Thyroid gland (tissue), 4 donors: ENCODE results near the gene PKNOX2. TPM values are rescaled to one million over a fixed set of nuclear protein-coding genes. Genes with fewer than 3 reads are reported as not detected.
A peak's percentile ranks its signal among the peaks of the same experiment; 100 is the strongest.

Experiments
- DNase-seq, 2 donors: peaks; one replicate each; pipeline ENCODE4 v3.0.0-alpha.2; 2019
- H3K27ac ChIP-seq, 3 donors: fragments of 200-600 bp; sonication (generic); 1 replicate in 2 of 3; 2 replicates in 1 of 3; pipeline ENCODE4 v1.5.1; 2016 to 2019; ENCODE audit warnings: mild to moderate bottlenecking in 1 of 3, moderate library complexity in 1 of 3
- H3K27me3 ChIP-seq: fragments of 200-600 bp; sonication (generic); one replicate; pipeline ENCODE4 v1.5.1; 2019
- H3K36me3 ChIP-seq, 2 donors: fragments of 200-600 bp; sonication (generic); one replicate each; pipeline ENCODE4 v1.5.1; 2016 to 2019
- H3K4me1 ChIP-seq, 2 donors: fragments of 200-600 bp; sonication (generic); one replicate each; pipeline ENCODE4 v1.5.1; 2017 to 2019
- H3K4me3 ChIP-seq, 3 donors: fragments of 200-600 bp; sonication (generic); replicated peaks in 1 of 3; 1 replicate in 2 of 3; 2 replicates in 1 of 3; pipeline ENCODE4 v1.5.1; 2016; ENCODE audit warnings: mild to moderate bottlenecking in 1 of 3
- H3K9me3 ChIP-seq: fragments of 200-600 bp; sonication (generic); one replicate; pipeline ENCODE4 v1.5.1; 2017
- CTCF ChIP-seq, 6 experiments: fragments of 200-600 bp in 3 of 6; fragments of 450-650 bp in 3 of 6; sonication (generic) in 3 of 6; IDR thresholded peaks; one replicate each; pipeline ENCODE4 v1.5.1; 2016 to 2019; ENCODE audit warnings: antibody characterized with exemption in 6 of 6, mild to moderate bottlenecking in 2 of 6, inconsistent platforms in 1 of 6, moderate library complexity in 1 of 6
- POLR2A ChIP-seq, 2 donors: fragments of 450-650 bp; IDR thresholded peaks; one replicate each; pipeline ENCODE4 v1.6.1; 2017; ENCODE audit warnings: antibody characterized with exemption in 2 of 2, mild to moderate bottlenecking in 2 of 2, moderate library complexity in 1 of 2
- WGBS, 2 donors: methylation state at CpG; one replicate each; pipeline ENCODE4 v1.1.5; 2017; 5-methylcytosine and 5-hydroxymethylcytosine counted together
- intact Hi-C: fragments of 100-400 bp; cut with DNase I; formaldehyde crosslinking; loops from one replicate; pipeline ENCODE4 v1.15.1; 2023
- total RNA-seq, 4 donors: library from RNA; depleted of rRNA; stranded (reverse); fragments of >200 nt; gene quantifications; one replicate each; pipeline ENCODE4 v1.2.3, GENCODE V29; 2016

The PKNOX2 gene
- total RNA-seq, 4 donors from 2014 or later, result 6.3 to 28.0 (median 18.7) TPM

- no peak for DNase-seq
- intact Hi-C loops, result loop anchor here (5.0 kb wide), 1 partner anchor 52 kb away; no protein-coding TSS in a partner anchor
- Histone ChIP-seq H3K36me3 (peaks cover 0 to 3% of the 10 kb centered on the region in 2 donors), H3K4me1 (no peaks in the 10 kb centered on the region), H3K4me3 (no peak overlapping the region), H3K9me3 (no peaks in the 10 kb centered on the region), H3K27ac (no peak overlapping the region), H3K27me3 (no peaks in the 10 kb centered on the region)
- TF ChIP-seq POLR2A (IDR thresholded peaks at IDR 0.05) (no peak), CTCF (IDR thresholded peaks at IDR 0.05) (no peak)
- 64 to 67% methylated on average over 11 to 15 of the region's 15 CpGs for WGBS, 2 donors
Measured at GRCh38 chr11:125404157-125404810, 239.7 kb downstream of the PKNOX2 start.

- Histone ChIP-seq H3K9me3 (no peaks in the 10 kb centered on the region), H3K4me3 (no peak overlapping the region), H3K27me3 (no peaks in the 10 kb centered on the region), H3K36me3 (no peaks in the 10 kb centered on the region), H3K27ac (no peak overlapping the region), H3K4me1 (no peaks in the 10 kb centered on the region)
- no peak for TF ChIP-seq POLR2A (IDR thresholded peaks at IDR 0.05)
- peak; percentile 79 to 98 (median 90) for TF ChIP-seq CTCF (IDR thresholded peaks at IDR 0.05)
- intact Hi-C loops, result loop anchor here (5.0 kb wide), 1 partner anchor 53 kb away; no protein-coding TSS in a partner anchor
- peak; percentile 67 to 70 for DNase-seq
- whole genome bisulfite sequencing, 2 donors, result 31 to 37% methylated on average over 15 to 22 of the region's 22 CpGs
Measured at GRCh38 chr11:125404811-125405790, 240.6 kb downstream of the PKNOX2 start.

- no peaks in the 10 kb centered on the region for H3K4me1 ChIP-seq
- 81% methylated on average over 2 of the region's 2 CpGs for WGBS, 2 donors
- H3K27ac ChIP-seq, result no peak overlapping the region
- H3K36me3 ChIP-seq, result no peaks in the 10 kb centered on the region
- H3K27me3 ChIP-seq, result no peaks in the 10 kb centered on the region
- TF ChIP-seq POLR2A (IDR thresholded peaks at IDR 0.05), result no peak
- TF ChIP-seq CTCF (IDR thresholded peaks at IDR 0.05), result no peak
- no peak overlapping the region for H3K4me3 ChIP-seq
- no peaks in the 10 kb centered on the region for H3K9me3 ChIP-seq
- intact Hi-C loops, result no loop called here
- DNase-seq, result no peak
Measured at GRCh38 chr11:125407046-125407445, 242.5 kb downstream of the PKNOX2 start.

- no peak for DNase-seq
- TF ChIP-seq POLR2A (IDR thresholded peaks at IDR 0.05) (no peak), CTCF (IDR thresholded peaks at IDR 0.05) (no peak)
- Histone ChIP-seq H3K9me3 (no peaks in the 10 kb centered on the region), H3K4me3 (no peak overlapping the region), H3K27ac (no peak overlapping the region), H3K36me3 (no peaks in the 10 kb centered on the region), H3K27me3 (no peaks in the 10 kb centered on the region), H3K4me1 (no peaks in the 10 kb centered on the region)
- 81 to 88% methylated on average over 12 of the region's 12 CpGs for WGBS, 2 donors
- intact Hi-C loops, result no loop called here
Measured at GRCh38 chr11:125408311-125408711, 243.8 kb downstream of the PKNOX2 start.
